Measurements from ENCODE around the gene ING2.

DNA sequence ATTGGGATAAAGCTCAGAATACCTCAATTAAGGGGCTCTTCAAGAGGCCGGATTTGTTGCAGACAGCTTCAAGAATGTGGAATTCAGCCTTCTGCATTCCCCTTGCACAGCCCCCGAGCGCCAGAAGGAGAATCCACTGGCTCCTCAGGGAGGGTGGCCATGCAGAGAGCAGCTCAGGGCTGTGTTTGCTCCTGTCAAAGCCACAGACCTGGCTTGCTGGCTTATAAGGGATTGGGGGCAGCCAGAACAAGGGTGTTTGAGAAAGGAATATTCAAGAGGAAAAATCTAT lies 36.8 kb downstream of the ING2 start:
- TF ChIP-seq, protein P1, sequence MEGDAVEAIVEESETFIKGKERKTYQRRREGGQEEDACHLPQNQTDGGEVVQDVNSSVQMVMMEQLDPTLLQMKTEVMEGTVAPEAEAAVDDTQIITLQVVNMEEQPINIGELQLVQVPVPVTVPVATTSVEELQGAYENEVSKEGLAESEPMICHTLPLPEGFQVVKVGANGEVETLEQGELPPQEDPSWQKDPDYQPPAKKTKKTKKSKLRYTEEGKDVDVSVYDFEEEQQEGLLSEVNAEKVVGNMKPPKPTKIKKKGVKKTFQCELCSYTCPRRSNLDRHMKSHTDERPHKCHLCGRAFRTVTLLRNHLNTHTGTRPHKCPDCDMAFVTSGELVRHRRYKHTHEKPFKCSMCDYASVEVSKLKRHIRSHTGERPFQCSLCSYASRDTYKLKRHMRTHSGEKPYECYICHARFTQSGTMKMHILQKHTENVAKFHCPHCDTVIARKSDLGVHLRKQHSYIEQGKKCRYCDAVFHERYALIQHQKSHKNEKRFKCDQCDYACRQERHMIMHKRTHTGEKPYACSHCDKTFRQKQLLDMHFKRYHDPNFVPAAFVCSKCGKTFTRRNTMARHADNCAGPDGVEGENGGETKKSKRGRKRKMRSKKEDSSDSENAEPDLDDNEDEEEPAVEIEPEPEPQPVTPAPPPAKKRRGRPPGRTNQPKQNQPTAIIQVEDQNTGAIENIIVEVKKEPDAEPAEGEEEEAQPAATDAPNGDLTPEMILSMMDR (IDR thresholded peaks at IDR 0.05): no peak
- no peak for TF ChIP-seq POLR2A (IDR thresholded peaks at IDR 0.05)

Data from breast epithelium (tissue), 3 donors.